HUES6 (cell line): ENCODE measurements around the gene GOLGA6L10.
"Not testable (repeated sequence)": the region's sequence is repeated elsewhere in the genome, so short reads cannot be mapped to it uniquely, and the experiment has no call there.

Experiments used
- H3K27ac ChIP-seq: 2 replicates; pipeline ENCODE4 v1.7.0; 2013; ENCODE audit warnings: low read depth, mild to moderate bottlenecking, low read length, inconsistent platforms
- H3K27me3 ChIP-seq: 2 replicates; pipeline ENCODE4 v1.6.1; 2013; ENCODE audit warnings: low read length; ENCODE audit not compliant: control insufficient read depth, insufficient read depth
- H3K36me3 ChIP-seq: 2 replicates; pipeline ENCODE4 v1.6.1; 2013; ENCODE audit warnings: low read length; ENCODE audit not compliant: control insufficient read depth, insufficient read depth
- H3K4me1 ChIP-seq: 2 replicates; pipeline ENCODE4 v1.6.1; 2013; ENCODE audit warnings: low read length; ENCODE audit not compliant: control insufficient read depth, insufficient read depth
- H3K4me3 ChIP-seq: 2 replicates; pipeline ENCODE4 v1.5.1; 2013; ENCODE audit warnings: low read depth, low read length
- H3K9ac ChIP-seq: one replicate; pipeline ENCODE4 v1.6.1; 2013; ENCODE audit warnings: mild to moderate bottlenecking, low read length
- H3K9me3 ChIP-seq: 2 replicates; pipeline ENCODE4 v1.6.1; 2013; ENCODE audit warnings: low read depth, low read length; ENCODE audit not compliant: control insufficient read depth, insufficient read depth

The GOLGA6L10 gene

DNA sequence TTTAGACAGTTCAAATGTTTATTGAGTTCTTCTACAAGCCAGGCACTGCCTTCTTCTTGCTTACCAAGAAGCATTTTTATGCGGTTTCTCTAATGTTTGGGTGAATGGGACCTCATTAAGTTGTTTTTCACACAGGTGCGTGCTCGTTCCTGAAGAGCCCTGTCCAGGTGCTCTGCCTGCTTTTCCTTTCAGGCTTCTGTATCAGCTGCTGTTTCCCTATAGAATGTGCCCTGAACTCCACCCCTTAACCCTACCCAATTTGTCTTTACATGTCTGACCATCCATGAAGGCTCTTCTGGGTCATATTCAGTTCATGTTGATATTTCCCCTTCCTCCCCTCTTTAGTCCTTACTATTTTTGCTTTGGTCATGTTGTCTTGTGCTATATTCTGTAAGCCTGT lies 22.4 kb upstream of the GOLGA6L10 start:
- Histone ChIP-seq H3K36me3 (no peaks in the 10 kb centered on the region), H3K9me3 (no peaks in the 10 kb centered on the region), H3K9ac (no peak overlapping the region), H3K4me3 (no peak overlapping the region), H3K4me1 (no peaks in the 10 kb centered on the region; the same call in 1 of the 2 replicates), H3K27ac (no peak overlapping the region), H3K27me3 (no peaks in the 10 kb centered on the region)

DNA sequence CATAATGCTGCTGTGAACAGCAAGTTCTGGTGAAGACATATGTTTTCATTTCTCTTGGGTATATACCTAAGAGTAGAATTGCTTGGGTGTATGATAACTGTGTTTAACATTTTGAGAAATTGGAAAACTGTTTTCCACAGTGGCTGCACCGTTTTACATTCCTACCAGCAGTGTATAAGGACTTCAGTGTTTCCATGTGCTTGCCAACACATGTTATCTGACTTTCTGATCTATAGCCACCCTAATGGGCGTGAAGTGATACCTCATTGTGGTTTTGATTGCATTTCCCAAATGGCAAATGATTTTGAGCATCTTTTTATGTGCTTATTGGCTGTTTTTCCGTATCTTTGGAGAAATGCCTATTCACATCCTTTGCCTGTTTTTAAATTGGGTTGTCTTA lies 18.5 kb upstream of the GOLGA6L10 start:
- H3K4me3 ChIP-seq, H3K36me3 ChIP-seq, H3K27ac ChIP-seq, H3K9me3 ChIP-seq, H3K9ac ChIP-seq, H3K27me3 ChIP-seq, H3K4me1 ChIP-seq: not testable (repeated sequence)

DNA sequence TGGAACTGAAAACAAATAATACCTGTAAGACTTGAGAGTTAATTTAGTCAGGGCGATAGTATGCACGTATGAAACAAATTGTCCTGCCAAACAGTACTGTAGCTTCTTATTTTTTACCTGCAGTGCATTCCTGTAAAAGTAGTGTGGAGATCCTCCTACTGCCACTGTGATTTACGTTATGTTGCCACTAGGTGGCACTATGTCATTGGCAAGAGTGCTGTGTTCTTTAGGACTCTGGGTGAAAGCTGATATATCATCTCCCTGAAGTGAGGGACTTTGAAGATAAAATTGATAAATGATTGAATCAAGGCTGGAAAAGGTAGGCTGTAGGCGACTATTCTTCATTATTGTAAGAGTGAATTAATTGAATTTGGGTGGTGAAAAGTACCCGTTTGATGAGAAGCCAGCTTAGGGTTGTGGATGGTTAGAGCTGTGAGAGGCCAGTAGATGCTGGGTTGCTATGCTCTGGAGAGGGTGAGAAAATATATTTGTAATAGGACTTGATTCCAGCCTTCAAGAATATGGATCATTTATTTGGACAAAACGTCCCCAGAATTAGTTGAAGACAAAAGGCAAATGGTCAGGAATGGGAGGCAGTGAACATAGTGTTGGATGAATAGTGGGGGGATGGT lies 16.5 kb upstream of the GOLGA6L10 start:
- H3K9ac ChIP-seq, H3K36me3 ChIP-seq, H3K9me3 ChIP-seq, H3K27me3 ChIP-seq, H3K4me1 ChIP-seq, H3K4me3 ChIP-seq, H3K27ac ChIP-seq: not testable (repeated sequence)

DNA sequence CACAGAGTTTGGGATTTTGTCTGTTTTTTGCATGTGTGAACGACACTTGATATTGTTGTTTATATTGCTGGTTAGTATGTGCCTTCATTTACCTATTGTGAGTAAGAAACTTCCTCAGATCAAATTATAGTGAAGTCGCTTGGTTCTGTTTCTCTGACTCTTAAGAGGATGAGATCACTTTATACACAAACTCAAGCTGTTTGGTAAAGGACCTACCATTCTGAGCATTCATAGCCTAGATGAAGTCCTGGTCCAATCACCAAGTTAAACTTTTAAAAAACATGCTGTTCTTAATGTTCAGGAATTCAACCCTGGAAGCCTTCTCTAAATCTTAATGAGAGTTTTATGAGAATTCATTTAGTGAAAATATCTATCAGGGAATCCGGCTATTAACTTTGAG lies 15.3 kb upstream of the GOLGA6L10 start:
- H3K27me3 ChIP-seq, H3K9ac ChIP-seq, H3K9me3 ChIP-seq, H3K4me3 ChIP-seq, H3K36me3 ChIP-seq, H3K4me1 ChIP-seq, H3K27ac ChIP-seq: not testable (repeated sequence)

DNA sequence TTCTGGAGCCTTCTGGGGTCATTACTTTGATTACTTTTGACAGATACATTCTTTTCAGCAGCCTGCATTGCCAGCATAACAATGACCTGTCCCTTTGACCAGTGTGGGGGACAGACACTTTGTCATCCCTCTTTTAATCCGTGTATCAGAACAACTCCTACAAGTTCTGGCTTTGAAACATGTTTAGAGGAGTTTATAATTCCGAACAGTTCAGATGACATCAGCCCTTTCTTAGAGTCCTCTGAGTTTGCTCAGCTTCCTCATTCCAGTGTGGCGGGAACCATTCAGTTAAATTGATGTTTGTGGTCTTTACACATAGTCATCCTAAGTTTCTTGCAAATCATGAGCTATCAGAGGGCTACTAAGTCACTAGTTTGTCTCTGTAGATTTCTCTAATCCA lies 13.5 kb upstream of the GOLGA6L10 start:
- not testable (repeated sequence) for H3K36me3 ChIP-seq

DNA sequence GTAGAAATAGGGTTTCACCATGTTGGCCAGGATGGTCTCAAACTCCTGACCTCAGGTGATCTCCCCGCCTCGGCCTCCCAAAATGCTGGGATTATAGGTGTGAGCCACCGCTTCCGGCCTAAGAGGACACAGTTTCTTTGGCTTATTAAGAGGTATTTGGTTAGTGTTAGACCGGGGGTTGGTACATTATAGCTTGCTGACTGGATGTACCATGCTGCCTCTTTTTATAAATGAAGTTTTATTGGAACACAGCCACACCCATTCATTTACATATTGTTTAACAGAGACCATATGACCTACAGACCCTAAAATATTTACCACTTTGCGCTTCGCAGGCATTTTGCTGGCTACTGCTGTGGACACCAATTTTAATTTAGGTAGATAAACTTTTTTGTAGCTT lies 11.3 kb upstream of the GOLGA6L10 start:
- not testable (repeated sequence) for H3K27me3 ChIP-seq, H3K4me3 ChIP-seq, H3K36me3 ChIP-seq, H3K9ac ChIP-seq, H3K9me3 ChIP-seq, H3K27ac ChIP-seq, H3K4me1 ChIP-seq

More for the DNA sequence above, 13.5 kb upstream of the GOLGA6L10 start:
- H3K9me3 ChIP-seq, H3K4me3 ChIP-seq, H3K27ac ChIP-seq, H3K4me1 ChIP-seq, H3K9ac ChIP-seq, H3K27me3 ChIP-seq: not testable (repeated sequence)

DNA sequence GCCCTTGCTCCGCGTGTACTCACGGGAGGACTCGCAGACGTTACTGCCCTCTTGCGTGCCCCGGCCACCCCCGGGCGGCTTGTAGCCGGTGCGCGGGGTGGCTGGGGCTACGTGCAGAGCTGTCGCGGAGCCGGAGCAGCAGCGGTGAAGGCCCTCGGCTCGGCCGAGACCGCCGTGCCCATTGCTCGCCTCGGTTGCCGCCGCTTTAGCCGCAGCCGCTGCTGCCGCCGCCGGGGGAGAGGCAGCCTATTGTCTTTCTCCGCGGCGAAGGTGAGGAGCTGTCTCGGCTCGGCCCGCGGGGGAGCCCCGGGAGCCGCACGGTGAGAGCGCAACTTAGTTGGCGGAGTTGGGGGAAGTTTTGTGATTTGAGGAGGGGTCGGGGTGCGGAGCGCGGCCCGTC lies 5.8 kb upstream of the GOLGA6L10 start:
- H3K9ac ChIP-seq, H3K27ac ChIP-seq, H3K4me3 ChIP-seq, H3K36me3 ChIP-seq, H3K4me1 ChIP-seq, H3K9me3 ChIP-seq, H3K27me3 ChIP-seq: not testable (repeated sequence)

DNA sequence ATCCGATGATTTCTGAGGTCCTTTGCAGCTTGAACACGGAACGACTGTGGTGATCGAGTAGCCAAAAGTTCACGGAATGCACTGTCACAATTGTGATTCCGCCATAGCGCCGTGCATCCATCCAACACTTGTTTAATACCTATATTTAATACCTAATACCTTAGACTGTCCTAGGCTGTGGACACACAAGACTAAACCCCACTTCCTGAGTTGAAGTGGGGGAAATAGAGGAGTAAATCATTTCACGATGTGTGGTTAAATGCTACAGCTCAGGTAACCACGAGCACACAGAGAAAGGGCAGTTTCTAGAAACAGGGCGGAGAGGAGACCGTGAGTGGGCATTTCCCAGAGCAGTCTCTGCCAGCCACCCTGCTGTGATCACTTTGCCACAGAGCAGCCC lies 5.3 kb upstream of the GOLGA6L10 start:
- H3K9me3 ChIP-seq, H3K27me3 ChIP-seq, H3K36me3 ChIP-seq, H3K4me1 ChIP-seq, H3K27ac ChIP-seq, H3K9ac ChIP-seq: not testable (repeated sequence)
- H3K4me3 ChIP-seq, result peak overlapping the region; percentile 55

DNA sequence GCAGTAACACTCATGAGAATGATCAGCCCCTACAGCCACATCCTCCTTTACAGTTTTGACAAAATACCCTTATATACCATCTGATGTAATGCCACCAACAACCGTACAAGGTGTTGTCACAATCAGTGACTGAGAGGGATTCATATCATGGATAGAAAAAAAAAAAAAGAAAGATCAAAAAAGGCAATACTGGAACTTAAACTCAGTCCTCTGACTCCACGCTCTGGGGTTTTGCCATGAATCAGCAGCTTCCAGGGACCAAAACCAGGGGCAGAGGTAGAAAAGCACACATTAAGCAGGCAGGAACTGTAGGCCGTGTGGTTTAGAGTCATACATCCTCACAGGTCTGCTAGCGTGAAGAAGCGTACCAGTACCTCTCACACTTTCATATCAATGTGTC lies 1.6 kb downstream of the GOLGA6L10 start:
- not testable (repeated sequence) for H3K4me3 ChIP-seq, H3K27me3 ChIP-seq, H3K36me3 ChIP-seq, H3K9ac ChIP-seq, H3K9me3 ChIP-seq, H3K4me1 ChIP-seq, H3K27ac ChIP-seq

DNA sequence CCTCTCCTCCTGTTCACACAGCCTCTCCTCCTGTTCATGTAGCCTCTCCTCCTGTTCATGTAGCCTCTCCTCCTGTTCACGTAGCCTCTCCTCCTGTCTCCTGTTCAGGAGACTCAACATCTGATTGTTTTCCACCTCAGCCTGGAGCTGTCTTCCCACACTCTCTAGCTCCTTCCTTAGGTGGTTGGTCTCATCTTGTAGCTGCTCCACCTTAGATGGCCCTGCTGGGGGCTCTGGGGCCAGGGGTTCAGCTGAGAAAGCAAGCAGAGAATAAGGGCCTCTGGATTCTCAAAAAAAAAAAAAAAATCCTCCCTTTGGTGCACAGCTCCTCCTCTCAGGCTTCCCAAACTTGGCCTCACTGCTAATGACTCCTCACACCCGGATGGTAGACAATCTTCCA lies 4.1 kb downstream of the GOLGA6L10 start:
- H3K36me3 ChIP-seq, H3K9ac ChIP-seq, H3K9me3 ChIP-seq, H3K27me3 ChIP-seq, H3K4me3 ChIP-seq, H3K4me1 ChIP-seq, H3K27ac ChIP-seq: not testable (repeated sequence)

DNA sequence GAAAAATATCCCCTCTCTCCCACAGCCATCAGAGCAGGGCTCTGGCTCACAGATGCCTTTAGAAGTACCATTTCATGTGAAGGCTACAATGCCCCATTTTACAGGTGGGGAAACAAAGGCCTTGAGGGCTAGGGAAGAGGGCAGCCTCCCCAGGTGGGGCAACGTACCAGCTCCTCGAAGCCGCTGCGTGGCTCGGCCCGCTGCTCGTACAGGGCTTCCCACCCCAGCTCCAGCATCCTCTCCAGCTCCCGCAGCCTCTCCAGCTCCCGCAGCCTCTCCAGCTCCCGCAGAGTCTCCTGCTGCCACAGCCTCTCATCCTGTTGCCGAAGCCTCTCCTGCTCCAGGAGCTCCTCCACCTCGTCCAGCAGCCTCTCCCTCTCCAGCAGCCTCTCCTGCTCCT lies 4.9 kb downstream of the GOLGA6L10 start:
- H3K4me1 ChIP-seq, H3K9me3 ChIP-seq, H3K4me3 ChIP-seq, H3K27me3 ChIP-seq, H3K27ac ChIP-seq, H3K36me3 ChIP-seq, H3K9ac ChIP-seq: not testable (repeated sequence)

DNA sequence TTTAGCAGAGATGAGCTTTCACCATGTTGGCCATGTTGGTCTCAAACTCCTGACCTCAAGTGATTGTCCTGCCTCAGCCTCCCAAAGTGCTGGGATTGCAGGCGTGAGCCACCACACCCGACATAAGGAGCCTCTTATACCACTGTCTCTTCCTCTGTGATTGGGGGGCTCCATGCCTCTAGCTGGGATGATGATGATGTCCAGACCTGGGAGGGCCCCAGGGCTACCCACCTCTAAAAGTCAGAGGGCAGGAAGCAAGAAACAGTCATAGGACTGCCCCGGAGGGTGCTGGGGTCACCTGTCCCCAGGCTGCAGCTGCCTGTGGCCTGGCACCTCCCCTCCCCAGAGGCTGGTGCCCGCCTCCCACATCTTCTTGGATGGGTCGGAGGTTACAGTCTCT lies 5.4 kb downstream of the GOLGA6L10 start:
- not testable (repeated sequence) for H3K4me1 ChIP-seq

More for the DNA sequence above, 5.4 kb downstream of the GOLGA6L10 start:
- H3K9ac ChIP-seq, H3K36me3 ChIP-seq, H3K4me3 ChIP-seq, H3K9me3 ChIP-seq, H3K27ac ChIP-seq, H3K27me3 ChIP-seq: not testable (repeated sequence)
